Parathyroid adenoma (tissue), 2 donors: Measurements from ENCODE around the gene GNAO1.

Experiments
- H2AFZ ChIP-seq: fragments of 300-600 bp; sonication (generic); one replicate; pipeline ENCODE4 v1.7.0; 2017; ENCODE audit warnings: antibody characterized with exemption, mild to moderate bottlenecking
- H3K27ac ChIP-seq: fragments of 300-600 bp; sonication (generic); one replicate; pipeline ENCODE4 v1.7.0; 2017
- H3K27me3 ChIP-seq: fragments of 300-600 bp; sonication (generic); one replicate; pipeline ENCODE4 v1.7.0; 2017; ENCODE audit warnings: low read length; ENCODE audit not compliant: control insufficient read depth, insufficient read depth
- H3K36me3 ChIP-seq: fragments of 300-600 bp; sonication (generic); one replicate; pipeline ENCODE4 v1.7.0; 2017; ENCODE audit warnings: low read length; ENCODE audit not compliant: control insufficient read depth, insufficient read depth
- H3K4me1 ChIP-seq: fragments of 300-600 bp; sonication (generic); one replicate; pipeline ENCODE4 v1.7.0; 2017; ENCODE audit warnings: control low read depth
- H3K4me2 ChIP-seq: fragments of 300-600 bp; sonication (generic); one replicate; pipeline ENCODE4 v1.7.0; 2017; ENCODE audit warnings: low read length
- H3K4me3 ChIP-seq: fragments of 300-600 bp; sonication (generic); one replicate; pipeline ENCODE4 v1.7.0; 2017; ENCODE audit warnings: low read depth, low read length
- H3K79me2 ChIP-seq: fragments of 300-600 bp; sonication (generic); one replicate; pipeline ENCODE4 v1.7.0; 2017; ENCODE audit warnings: control low read depth
- H3K9ac ChIP-seq: fragments of 300-600 bp; sonication (generic); one replicate; pipeline ENCODE4 v1.7.0; 2017; ENCODE audit warnings: mild to moderate bottlenecking
- H3K9me3 ChIP-seq: fragments of 300-600 bp; sonication (generic); one replicate; pipeline ENCODE4 v1.7.0; 2017; ENCODE audit warnings: low read length; ENCODE audit not compliant: control insufficient read depth
- TF ChIP-seq, protein P1 (sequence below): fragments of 300-600 bp; sonication (generic); IDR thresholded peaks from one replicate; pipeline ENCODE4 v1.7.0; 2017; ENCODE audit warnings: antibody characterized with exemption, mild to moderate bottlenecking
- donor health status: primary hyperparathyroidism.

The GNAO1 gene

DNA sequence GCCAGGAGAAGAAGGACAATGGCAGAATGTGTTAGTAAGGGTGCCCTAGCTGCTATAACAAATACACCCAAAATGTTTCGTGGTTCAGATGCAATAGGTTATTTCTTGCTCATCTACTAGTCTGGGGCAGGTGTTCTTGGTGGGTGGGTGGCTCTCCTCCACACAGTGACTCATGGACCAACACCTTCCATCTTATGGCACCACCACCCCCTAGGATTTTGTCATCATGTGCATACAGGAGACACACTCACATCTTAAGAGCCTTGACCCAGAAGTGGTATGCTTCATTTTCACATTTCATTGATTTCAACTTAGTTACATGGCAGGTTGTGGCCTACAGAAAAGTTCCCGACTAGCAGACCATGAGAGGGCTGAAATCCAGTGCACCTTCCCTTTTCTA lies 119.4 kb downstream of the GNAO1 start:
- Histone ChIP-seq H3K79me2 (no peaks in the 10 kb centered on the region), H3K27ac (no peak overlapping the region)
- TF ChIP-seq, protein P1, sequence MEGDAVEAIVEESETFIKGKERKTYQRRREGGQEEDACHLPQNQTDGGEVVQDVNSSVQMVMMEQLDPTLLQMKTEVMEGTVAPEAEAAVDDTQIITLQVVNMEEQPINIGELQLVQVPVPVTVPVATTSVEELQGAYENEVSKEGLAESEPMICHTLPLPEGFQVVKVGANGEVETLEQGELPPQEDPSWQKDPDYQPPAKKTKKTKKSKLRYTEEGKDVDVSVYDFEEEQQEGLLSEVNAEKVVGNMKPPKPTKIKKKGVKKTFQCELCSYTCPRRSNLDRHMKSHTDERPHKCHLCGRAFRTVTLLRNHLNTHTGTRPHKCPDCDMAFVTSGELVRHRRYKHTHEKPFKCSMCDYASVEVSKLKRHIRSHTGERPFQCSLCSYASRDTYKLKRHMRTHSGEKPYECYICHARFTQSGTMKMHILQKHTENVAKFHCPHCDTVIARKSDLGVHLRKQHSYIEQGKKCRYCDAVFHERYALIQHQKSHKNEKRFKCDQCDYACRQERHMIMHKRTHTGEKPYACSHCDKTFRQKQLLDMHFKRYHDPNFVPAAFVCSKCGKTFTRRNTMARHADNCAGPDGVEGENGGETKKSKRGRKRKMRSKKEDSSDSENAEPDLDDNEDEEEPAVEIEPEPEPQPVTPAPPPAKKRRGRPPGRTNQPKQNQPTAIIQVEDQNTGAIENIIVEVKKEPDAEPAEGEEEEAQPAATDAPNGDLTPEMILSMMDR: no peak

DNA sequence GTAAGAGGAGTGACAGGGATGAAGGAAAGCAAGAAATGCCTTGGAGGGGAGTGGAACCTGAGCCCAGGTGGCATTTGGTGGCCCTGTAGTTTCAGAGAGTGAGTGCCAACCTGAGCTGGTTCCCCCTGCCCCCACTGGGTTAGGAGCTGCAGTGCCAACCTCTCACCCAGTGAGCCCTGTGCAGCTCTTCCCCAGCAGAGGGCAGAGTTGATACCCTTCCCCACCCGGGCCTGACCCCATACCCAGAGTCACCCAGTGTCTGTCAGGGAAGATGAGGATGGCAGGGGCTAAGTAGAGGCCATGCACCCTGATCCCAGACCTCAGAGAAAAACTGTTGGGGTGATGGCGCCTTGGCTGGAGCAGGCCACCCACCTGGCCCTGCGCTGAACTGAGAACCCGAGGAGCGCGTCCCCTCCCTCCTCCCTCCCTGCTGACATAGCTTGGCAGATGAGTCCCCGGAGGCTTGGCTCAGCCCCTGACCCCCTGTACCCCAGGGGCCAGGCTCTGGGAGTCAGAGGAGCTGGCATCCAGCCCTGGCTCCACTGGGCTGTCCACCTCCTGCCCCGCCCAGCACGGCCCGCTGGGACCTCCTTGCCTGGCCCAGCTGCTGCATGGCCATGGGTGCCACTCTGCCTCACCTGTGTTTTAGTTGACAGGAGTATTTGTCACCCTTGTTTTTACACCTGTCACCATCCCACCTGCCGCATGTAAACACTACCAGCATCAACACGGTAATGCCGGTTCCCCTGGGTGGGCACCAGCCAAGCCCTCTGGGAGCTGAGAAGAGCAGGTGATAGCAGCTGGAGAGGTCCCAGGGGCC lies 120.1 kb downstream of the GNAO1 start:
- Histone ChIP-seq H3K9ac (no peak overlapping the region), H3K79me2 (no peaks in the 10 kb centered on the region), H3K27ac (no peak overlapping the region), H3K4me3 (no peak overlapping the region), H2AFZ (no peak overlapping the region), H3K36me3 (no peaks in the 10 kb centered on the region), H3K4me1 (peaks cover 6% of the 10 kb centered on the region), H3K27me3 (no peaks in the 10 kb centered on the region), H3K9me3 (no peaks in the 10 kb centered on the region), H3K4me2 (no peak overlapping the region)
- TF ChIP-seq, protein P1: no peak

More for the DNA sequence above, 119.4 kb downstream of the GNAO1 start:
- Histone ChIP-seq H3K27me3 (no peaks in the 10 kb centered on the region), H2AFZ (no peak overlapping the region), H3K9ac (no peak overlapping the region), H3K4me3 (no peak overlapping the region), H3K36me3 (no peaks in the 10 kb centered on the region), H3K9me3 (no peaks in the 10 kb centered on the region), H3K4me2 (no peak overlapping the region), H3K4me1 (peaks cover 10% of the 10 kb centered on the region)

DNA sequence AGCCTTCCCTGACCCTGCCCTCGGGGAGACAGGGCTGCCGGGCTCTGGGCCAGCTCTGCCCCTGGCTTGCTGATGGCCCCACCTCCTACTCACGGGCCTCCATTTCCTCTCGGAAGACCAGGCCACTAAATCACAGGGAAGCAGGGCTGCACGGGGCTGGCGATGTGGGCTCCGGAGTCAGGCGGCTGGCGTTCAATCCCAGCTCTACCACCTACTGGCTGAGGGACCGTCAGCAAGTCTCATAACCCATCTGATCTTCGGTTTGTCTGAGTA lies 120.7 kb downstream of the GNAO1 start:
- no peak overlapping the region for H2AFZ ChIP-seq
- H3K36me3 ChIP-seq: no peaks in the 10 kb centered on the region
- no peak overlapping the region for H3K27ac ChIP-seq
- peaks cover 6% of the 10 kb centered on the region for H3K4me1 ChIP-seq
- no peaks in the 10 kb centered on the region for H3K79me2 ChIP-seq
- no peak overlapping the region for H3K4me3 ChIP-seq
- TF ChIP-seq, protein P1: no peak
- no peaks in the 10 kb centered on the region for H3K27me3 ChIP-seq
- H3K9ac ChIP-seq: no peak overlapping the region
- no peak overlapping the region for H3K4me2 ChIP-seq
- no peaks in the 10 kb centered on the region for H3K9me3 ChIP-seq

DNA sequence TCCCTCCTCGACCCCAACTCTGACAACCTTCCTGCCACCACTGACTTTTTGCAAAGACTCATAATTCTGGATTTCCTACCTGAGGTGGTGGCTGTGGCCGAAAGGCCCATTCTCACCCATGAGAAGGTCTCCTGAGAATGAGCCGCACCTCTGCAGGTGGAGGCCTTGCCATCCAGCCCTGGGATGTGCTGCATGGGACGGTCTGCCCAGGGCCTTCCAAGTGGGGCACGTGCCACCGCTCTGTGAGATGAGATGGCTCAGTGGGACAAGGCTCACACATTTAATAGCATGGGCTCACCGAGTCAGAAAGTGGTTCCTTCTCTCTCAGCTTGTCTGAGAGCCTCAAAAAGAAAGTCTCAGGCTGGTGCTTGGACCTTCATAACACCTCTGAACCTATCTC lies 121.3 kb downstream of the GNAO1 start:
- Histone ChIP-seq H3K4me3 (no peak overlapping the region), H3K36me3 (no peaks in the 10 kb centered on the region), H2AFZ (no peak overlapping the region), H3K27ac (no peak overlapping the region), H3K9ac (no peak overlapping the region), H3K27me3 (no peaks in the 10 kb centered on the region), H3K4me2 (no peak overlapping the region), H3K79me2 (no peaks in the 10 kb centered on the region), H3K9me3 (no peaks in the 10 kb centered on the region), H3K4me1 (peaks cover 6% of the 10 kb centered on the region)
- TF ChIP-seq, protein P1: no peak

DNA sequence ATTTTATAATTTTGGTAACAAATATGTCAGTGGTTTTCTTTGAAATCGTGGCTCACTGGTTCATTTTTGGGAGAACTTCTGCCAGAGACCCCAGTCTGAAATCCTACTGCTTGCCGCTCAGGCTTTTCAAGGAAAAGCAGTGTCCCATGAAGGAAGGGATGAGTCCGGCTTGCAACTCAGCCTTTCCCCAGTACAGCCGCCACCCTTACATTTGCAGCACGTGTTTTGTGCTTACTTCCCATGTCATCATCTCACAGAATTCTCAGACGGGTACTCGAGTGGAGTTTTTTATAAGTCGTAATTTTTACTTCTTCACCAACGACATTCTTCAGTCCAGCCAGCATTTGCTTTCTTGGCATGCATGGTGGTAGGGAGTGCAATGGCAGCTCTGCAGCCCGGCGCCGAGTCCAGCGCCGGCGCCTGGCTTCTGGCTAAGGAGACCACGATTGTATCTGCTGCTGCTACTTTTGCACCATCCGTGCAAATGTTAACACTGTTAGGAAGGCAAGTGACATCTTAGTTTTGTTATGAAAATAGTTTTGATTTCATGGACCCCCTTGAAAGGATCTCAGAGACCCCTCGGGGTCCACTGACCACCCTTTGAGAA lies 123.1 kb downstream of the GNAO1 start:
- no peak overlapping the region for H3K4me2 ChIP-seq
- no peak overlapping the region for H3K4me3 ChIP-seq
- no peak overlapping the region for H2AFZ ChIP-seq
- H3K27me3 ChIP-seq: no peaks in the 10 kb centered on the region
- no peaks in the 10 kb centered on the region for H3K9me3 ChIP-seq
- TF ChIP-seq, protein P1: no peak
- H3K36me3 ChIP-seq: no peaks in the 10 kb centered on the region
- no peaks in the 10 kb centered on the region for H3K4me1 ChIP-seq
- H3K9ac ChIP-seq: no peak overlapping the region
- H3K79me2 ChIP-seq: peaks cover 4% of the 10 kb centered on the region
- no peak overlapping the region for H3K27ac ChIP-seq
